GM12878 (cell line): ENCODE data around the gene ENGASE. TPM values are rescaled to one million over a fixed set of nuclear protein-coding genes. Genes with fewer than 3 reads are reported as not detected.

ENCODE experiments used
- ATF7 ChIP-seq: fragments of 450-650 bp; IDR thresholded peaks from 2 replicates; pipeline ENCODE4 v1.6.1; 2016; ENCODE audit warnings: low read depth, mild to moderate bottlenecking
- CBX5 ChIP-seq: sonication (generic); IDR thresholded peaks from 2 replicates; pipeline ENCODE4 v1.6.1; 2016; ENCODE audit warnings: low read depth, moderate library complexity, mild to moderate bottlenecking, inconsistent platforms
- DPF2 ChIP-seq: fragments of 450-650 bp; IDR thresholded peaks from 2 replicates; pipeline ENCODE4 v1.6.1; 2017; ENCODE audit warnings: mild to moderate bottlenecking
- E2F4 ChIP-seq: IDR thresholded peaks from 2 replicates; pipeline ENCODE4 v1.6.1; 2012; ENCODE audit warnings: low read depth, low read length, improper control_type of control experiment
- ESRRA ChIP-seq: IDR thresholded peaks from 2 replicates; pipeline ENCODE4 v1.6.1; 2012; ENCODE audit warnings: mild to moderate bottlenecking, low read length, improper control_type of control experiment
- FOXM1 ChIP-seq: IDR thresholded peaks from 2 replicates; pipeline ENCODE4 v1.6.1; 2012; ENCODE audit warnings: low read depth, mild to moderate bottlenecking, inconsistent platforms, low read length, moderate library complexity
- IKZF1 ChIP-seq: fragments of 450-650 bp; conservative IDR thresholded peaks from 2 replicates; pipeline ENCODE4 v1.6.1; 2017; ENCODE audit warnings: antibody characterized with exemption, mild to moderate bottlenecking
- IKZF2 ChIP-seq, 2 experiments: fragments of 450-650 bp; IDR thresholded peaks; 2 replicates each; pipeline ENCODE4 v1.6.1; 2017; ENCODE audit warnings: mild to moderate bottlenecking in 2 of 2, moderate library complexity in 2 of 2
- MAX ChIP-seq: IDR thresholded peaks from 2 replicates; pipeline ENCODE4 v1.6.1; 2012; ENCODE audit warnings: low read depth, low read length, improper control_type of control experiment
- MTA2 ChIP-seq: fragments of 450-650 bp; IDR thresholded peaks from 2 replicates; pipeline ENCODE4 v1.6.1; 2016; ENCODE audit warnings: low read depth, mild to moderate bottlenecking, moderate library complexity
- NFXL1 ChIP-seq: fragments of 450-650 bp; IDR thresholded peaks from 2 replicates; pipeline ENCODE4 v1.6.1; 2017; ENCODE audit warnings: antibody characterized with exemption, mild to moderate bottlenecking, borderline replicate concordance
- PBX3 ChIP-seq: IDR thresholded peaks from 2 replicates; pipeline ENCODE4 v1.6.1; 2011; ENCODE audit warnings: mild to moderate bottlenecking, low read depth, low read length, moderate library complexity; ENCODE audit not compliant: insufficient replicate concordance
- POLR2AphosphoS5 ChIP-seq: IDR thresholded peaks from 2 replicates; pipeline ENCODE4 v1.6.1; 2011; ENCODE audit warnings: mild to moderate bottlenecking, low read length, inconsistent platforms
- SIN3A ChIP-seq: IDR thresholded peaks from 2 replicates; pipeline ENCODE4 v1.6.1; 2012; ENCODE audit warnings: low read depth, low read length, improper control_type of control experiment
- SP1 ChIP-seq: IDR thresholded peaks from one replicate; pipeline ENCODE4 v1.6.1; 2011; ENCODE audit warnings: low read depth, low read length
- SRF ChIP-seq, 2 experiments: IDR thresholded peaks; 2 replicates each; pipeline ENCODE4 v1.6.1; 2011; ENCODE audit warnings: low read depth in 2 of 2, low read length in 2 of 2, mild to moderate bottlenecking in 1 of 2, moderate library complexity in 1 of 2
- STAT3 ChIP-seq: IDR thresholded peaks from 2 replicates; pipeline ENCODE4 v1.6.1; 2011; ENCODE audit warnings: low read depth, low read length, improper control_type of control experiment
- TARDBP ChIP-seq: IDR thresholded peaks from 2 replicates; pipeline ENCODE4 v1.6.1; 2016; ENCODE audit warnings: borderline replicate concordance
- TCF12 ChIP-seq: IDR thresholded peaks from 2 replicates; pipeline ENCODE4 v1.6.1; 2011; ENCODE audit warnings: low read depth, mild to moderate bottlenecking, low read length
- YBX1 ChIP-seq: fragments of 450-650 bp; IDR thresholded peaks from 2 replicates; pipeline ENCODE4 v1.6.1; 2016; ENCODE audit warnings: antibody characterized with exemption
- ZBED1 ChIP-seq: IDR thresholded peaks from 2 replicates; pipeline ENCODE4 v1.6.1; 2016; ENCODE audit warnings: borderline replicate concordance
- ZBTB4 ChIP-seq: fragments of 450-650 bp; formaldehyde crosslinking; IDR thresholded peaks from 2 replicates; pipeline ENCODE4 v1.4.0; 2022; ENCODE audit warnings: mild to moderate bottlenecking, moderate library complexity
- ZNF384 ChIP-seq: IDR thresholded peaks from 2 replicates; pipeline ENCODE4 v1.6.1; 2012; ENCODE audit warnings: low read depth, mild to moderate bottlenecking, low read length, improper control_type of control experiment, borderline replicate concordance
- polyA plus RNA-seq, 11 experiments: library from polyadenylated mRNA; depleted of rRNA in 4 of 11; unstranded in 6 of 11; stranded (reverse) in 5 of 11; fragments of >200 nt; fragmentation: Nextera tagmentation in 4 of 11; fragmentation: Illumina TruSeq in 1 of 11; extraction: Ambion mirVana in 4 of 11; extraction: Trizol in 1 of 11; gene quantifications; 1 replicate in 1 of 11; 2 replicates in 10 of 11; pipeline versions ENCODE4 v1.2.1 to v1.2.3, GENCODE V29; 2011 to 2016; ENCODE audit warnings: inconsistent platforms in 2 of 11, missing spikeins in 2 of 11, low read depth in 1 of 11
- total RNA-seq, 4 experiments: library from RNA; depleted of rRNA in 3 of 4; stranded (reverse); fragments of >200 nt in 3 of 4; fragmentation: Illumina TruSeq in 1 of 4; extraction: Trizol in 1 of 4; gene quantifications; 2 replicates each; pipeline versions ENCODE4 v1.2.1 to v1.2.3, GENCODE V29; 2013 to 2021
- TF ChIP-seq, protein P1 (sequence below): IDR thresholded peaks from 2 replicates; pipeline ENCODE4 v1.6.1; 2012; ENCODE audit warnings: low read depth, low read length, improper control_type of control experiment

ENGASE gene
- total and polyA plus RNA-seq, 10 of the 15 experiments (the other 5 are each of a cell fraction or from before 2014, with no cell fraction given): 0.18 to 28.9 (median 10.5) TPM

- TF ChIP-seq ZBTB4 (CRISPR knock-in tag): no peak
- no peak for TF ChIP-seq TARDBP
- TF ChIP-seq SP1: peak; percentile 61
- peak; percentile 82 for TF ChIP-seq DPF2
- no peak for TF ChIP-seq PBX3
- no peak for TF ChIP-seq ESRRA
- TF ChIP-seq SRF (IDR thresholded peaks at IDR 0.05; ENCODE audit: low read depth in 2 of 2, low read length in 2 of 2): no peak
- no peak for TF ChIP-seq E2F4
- no peak for TF ChIP-seq ZNF384
- no peak for TF ChIP-seq ZBED1
- TF ChIP-seq FOXM1: no peak
- TF ChIP-seq, protein P1, sequence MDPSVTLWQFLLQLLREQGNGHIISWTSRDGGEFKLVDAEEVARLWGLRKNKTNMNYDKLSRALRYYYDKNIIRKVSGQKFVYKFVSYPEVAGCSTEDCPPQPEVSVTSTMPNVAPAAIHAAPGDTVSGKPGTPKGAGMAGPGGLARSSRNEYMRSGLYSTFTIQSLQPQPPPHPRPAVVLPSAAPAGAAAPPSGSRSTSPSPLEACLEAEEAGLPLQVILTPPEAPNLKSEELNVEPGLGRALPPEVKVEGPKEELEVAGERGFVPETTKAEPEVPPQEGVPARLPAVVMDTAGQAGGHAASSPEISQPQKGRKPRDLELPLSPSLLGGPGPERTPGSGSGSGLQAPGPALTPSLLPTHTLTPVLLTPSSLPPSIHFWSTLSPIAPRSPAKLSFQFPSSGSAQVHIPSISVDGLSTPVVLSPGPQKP: no peak
- no peak for TF ChIP-seq STAT3
- no peak for TF ChIP-seq MTA2
- no peak for TF ChIP-seq POLR2AphosphoS5
- no peak for TF ChIP-seq IKZF2 (IDR thresholded peaks at IDR 0.05)
- no peak for TF ChIP-seq YBX1
- TF ChIP-seq CBX5: no peak
- no peak for TF ChIP-seq NFXL1
- peak; percentile 66 for TF ChIP-seq IKZF1
- TF ChIP-seq TCF12: no peak
- TF ChIP-seq ATF7: no peak
- TF ChIP-seq SIN3A: 0 out of 2 replicates have a peak, but pooled peaks have one; percentile 21
- no peak for TF ChIP-seq MAX
These were observed at the start of gene ENGASE (continued) for GRCh38 chr17:79074649-79075445.
